Endothelial cell of umbilical vein (primary cell): ENCODE data around the gene STIM1. TPM values are rescaled to one million over a fixed set of nuclear protein-coding genes. Genes with fewer than 3 reads are reported as not detected.

ENCODE experiments used
- BruUV-seq: library from RNA; stranded (reverse); fragments of 400-500 nt; replicated peaks from 2 replicates; lab custom pipeline; 2021; lab: Mats Ljungman, UMichigan
- CTCF ChIA-PET: fragments of 300-600, 350-600 bp; sonication (Branson Sonifier 250); formaldehyde crosslinking; loops from one replicate; lab custom pipeline; 2021; ENCODE audit warnings: antibody characterized with exemption, inconsistent platforms; lab: Charles Lee
- POLR2A ChIA-PET: fragments of 300-600, 350-600 bp; sonication (Branson Sonifier 250); formaldehyde crosslinking; loops from one replicate; lab custom pipeline; 2021; ENCODE audit warnings: antibody characterized with exemption, inconsistent platforms; lab: Charles Lee
- DNase-seq: peaks from one replicate; pipeline ENCODE4 v3.0.0-alpha.2; 2011; ENCODE audit warnings: low read depth, low spot score
- FAIRE-seq: peaks from 2 replicates; lab custom pipeline; 2011; peaks lifted over from hg19 to GRCh38; lab: Jason Lieb, UNC
- H2AFZ ChIP-seq: 2 replicates; pipeline ENCODE4 v1.6.0; 2012; ENCODE audit warnings: low read depth, low read length, control low read depth, inconsistent platforms
- H3K27ac ChIP-seq: 2 replicates; pipeline ENCODE4 v1.5.1; 2011; ENCODE audit warnings: low read depth, mild to moderate bottlenecking, control low read depth, low read length, moderate library complexity; ENCODE audit not compliant: insufficient read depth
- H3K27me3 ChIP-seq, 2 experiments: 2 replicates each; pipeline versions ENCODE4 v1.6.0 to v1.6.1; 2011; ENCODE audit warnings: low read length in 2 of 2, mixed read lengths in 1 of 2; ENCODE audit not compliant: control insufficient read depth in 2 of 2, insufficient read depth in 2 of 2
- H3K36me3 ChIP-seq, 2 experiments: 2 replicates in 1 of 2; 3 replicates in 1 of 2; pipeline ENCODE4 v1.5.1; 2011; ENCODE audit warnings: low read length in 2 of 2, mild to moderate bottlenecking in 1 of 2, moderate library complexity in 1 of 2; ENCODE audit not compliant: control insufficient read depth in 2 of 2, insufficient read depth in 2 of 2; ENCODE audit errors: extremely low read depth in 1 of 2
- H3K4me1 ChIP-seq: 3 replicates; pipeline ENCODE4 v1.5.1; 2011; ENCODE audit warnings: mild to moderate bottlenecking, low read length; ENCODE audit not compliant: control insufficient read depth, insufficient read depth; ENCODE audit errors: extremely low read depth
- H3K4me2 ChIP-seq: 2 replicates; pipeline ENCODE4 v1.6.1; 2011; ENCODE audit warnings: low read length, control low read depth, mixed read lengths; ENCODE audit not compliant: insufficient read depth
- H3K4me3 ChIP-seq, 3 experiments: fragments of 200-600 bp in 1 of 3; sonication (generic), shearing (Covaris generic) in 1 of 3; replicated peaks in 1 of 3; 2 replicates each; pipeline ENCODE4 v1.5.1; 2011 to 2016; ENCODE audit warnings: control low read depth in 3 of 3, low read length in 3 of 3, mild to moderate bottlenecking in 2 of 3, inconsistent platforms in 1 of 3, low read depth in 1 of 3, moderate library complexity in 1 of 3; ENCODE audit not compliant: insufficient read depth in 1 of 3
- H3K79me2 ChIP-seq: 2 replicates; pipeline ENCODE4 v1.6.0; 2012; ENCODE audit warnings: low read length, inconsistent platforms; ENCODE audit not compliant: control insufficient read depth, insufficient read depth
- H3K9ac ChIP-seq: replicated peaks from 2 replicates; pipeline ENCODE3; 2011; ENCODE audit warnings: low read length, control low read depth; ENCODE audit not compliant: insufficient read depth; ENCODE audit errors: extremely low read depth
- H3K9me1 ChIP-seq: replicated peaks from 3 replicates; pipeline ENCODE4 v1.6.0; 2011; ENCODE audit warnings: mild to moderate bottlenecking, low read length; ENCODE audit not compliant: control insufficient read depth, insufficient read depth; ENCODE audit errors: extremely low read depth
- H3K9me3 ChIP-seq: replicated peaks from 2 replicates; pipeline ENCODE4 v1.5.1; 2012; ENCODE audit warnings: low read length, inconsistent platforms; ENCODE audit not compliant: control insufficient read depth, insufficient read depth
- H4K20me1 ChIP-seq: replicated peaks from 2 replicates; pipeline ENCODE3; 2011; ENCODE audit warnings: mild to moderate bottlenecking, low read length; ENCODE audit not compliant: control insufficient read depth, insufficient read depth; ENCODE audit errors: extremely low read depth
- CTCF ChIP-seq, 2 donors: IDR thresholded peaks; 1 replicate in 1 of 2; 2 replicates in 1 of 2; pipeline ENCODE4 v1.5.1; 2011; ENCODE audit warnings: low read length in 2 of 2, mild to moderate bottlenecking in 2 of 2, moderate library complexity in 2 of 2, control low read depth in 1 of 2, inconsistent platforms in 1 of 2, low read depth in 1 of 2; ENCODE audit not compliant: insufficient read depth in 1 of 2; ENCODE audit errors: extremely low read depth in 1 of 2
- EZH2 ChIP-seq: IDR thresholded peaks from 2 replicates; pipeline ENCODE4 v1.6.1; 2012; ENCODE audit warnings: borderline replicate concordance, low read depth, mild to moderate bottlenecking, moderate library complexity, low read length, inconsistent platforms; ENCODE audit not compliant: severe bottlenecking
- FOS ChIP-seq: IDR thresholded peaks from 2 replicates; pipeline ENCODE4 v1.6.1; 2011; ENCODE audit warnings: mild to moderate bottlenecking, low read length, moderate library complexity, borderline replicate concordance; ENCODE audit not compliant: insufficient read depth
- GATA2 ChIP-seq: IDR thresholded peaks from 2 replicates; pipeline ENCODE4 v1.7.0; 2011; ENCODE audit warnings: low read depth, mild to moderate bottlenecking, moderate library complexity, mixed read lengths, low read length; ENCODE audit not compliant: insufficient read length, insufficient read depth
- JUN ChIP-seq: IDR thresholded peaks from 2 replicates; pipeline ENCODE4 v1.6.1; 2011; ENCODE audit warnings: borderline replicate concordance, low read depth; ENCODE audit not compliant: insufficient read length, insufficient read depth
- MAX ChIP-seq: IDR thresholded peaks from 2 replicates; pipeline ENCODE4 v1.6.1; 2011; ENCODE audit not compliant: insufficient read depth, insufficient read length
- MYC ChIP-seq: IDR thresholded peaks from one replicate; pipeline ENCODE4 v1.6.1; 2011; ENCODE audit warnings: mild to moderate bottlenecking, low read depth, low read length
- POLR2A ChIP-seq: IDR thresholded peaks from 2 replicates; pipeline ENCODE4 v1.6.1; 2012; ENCODE audit warnings: low read depth, mild to moderate bottlenecking, control low read depth, low read length
- POLR2AphosphoS5 ChIP-seq: IDR thresholded peaks from 2 replicates; pipeline ENCODE4 v1.6.1; 2012; ENCODE audit warnings: low read depth, mild to moderate bottlenecking, control low read depth, low read length, moderate library complexity; ENCODE audit not compliant: insufficient read depth
- dilution Hi-C: fragments of 300-500 bp; cut with MboI; formaldehyde crosslinking; loops from one replicate; pipeline ENCODE4 v1.15.0; 2019; ENCODE audit warnings: low sequenced_read_pairs; ENCODE audit not compliant: extremely low pct_ligation_motif_present
- intact Hi-C: fragments of 100-400 bp; cut with micrococcal nuclease; formaldehyde crosslinking; loops from one replicate; pipeline ENCODE4 v1.10.0; 2022
- polyA plus RNA-seq, 4 experiments: library from polyadenylated mRNA; depleted of rRNA in 3 of 4; stranded (reverse) in 3 of 4; unstranded in 1 of 4; fragments of >200 nt; gene quantifications; 2 replicates each; pipeline versions ENCODE4 v1.2.1 to v1.2.3, GENCODE V29; 2011 to 2012; ENCODE audit warnings: missing spikeins in 1 of 4
- total RNA-seq: library from RNA; stranded (reverse); gene quantifications from 2 replicates; pipeline ENCODE4 v1.2.3, GENCODE V29; 2021

Gene STIM1
- total and polyA plus RNA-seq, 2 donors (not counting 3 experiments of a cell fraction or from before 2014, with no cell fraction given), result 32.7 to 33.4 TPM

GRCh38 chr11:3894128-3894731 lies 38.8 kb downstream of the STIM1 start:
- no peak overlapping the region for H3K9ac ChIP-seq
- dilution Hi-C loops (no loop called here), intact Hi-C loops (no loop called here)
- no peak overlapping the region for H3K4me3 ChIP-seq
- ChIA-PET POLR2A (no interaction called here), CTCF (interaction anchor here (1.0 to 3.0 kb wide), 4 partner anchors 12 to 179 kb away, joined by 3 to 12 read pairs (median 6); partner anchors contain the start of gene STIM1)
- peak; percentile 81 for FAIRE-seq
- no peaks in the 10 kb centered on the region for H3K79me2 ChIP-seq
- no peaks in the 10 kb centered on the region for H3K27me3 ChIP-seq
- no peak overlapping the region for H3K4me2 ChIP-seq
- H4K20me1 ChIP-seq, result no peaks in the 10 kb centered on the region
- no peak overlapping the region for H2AFZ ChIP-seq
- no peaks in the 10 kb centered on the region for H3K36me3 ChIP-seq
- no peaks in the 10 kb centered on the region for H3K9me1 ChIP-seq
- DNase-seq, result peak; percentile 15
- peaks cover 5% of the 10 kb centered on the region for H3K4me1 ChIP-seq
- BruUV-seq, result no TSS peak
- H3K27ac ChIP-seq, result no peak overlapping the region
- no peak for TF ChIP-seq EZH2
- no peak for TF ChIP-seq GATA2
- TF ChIP-seq POLR2AphosphoS5, result no peak
- TF ChIP-seq JUN, result no peak
- no peak for TF ChIP-seq MAX
- TF ChIP-seq CTCF (IDR thresholded peaks at IDR 0.05; ENCODE audit: extremely low read depth in 1 of 2, insufficient read depth in 1 of 2, low read depth in 1 of 2, low read length in 2 of 2), result no peak
- no peak for TF ChIP-seq MYC
- no peak for TF ChIP-seq FOS
- no peak for TF ChIP-seq POLR2A
- H3K9me3 ChIP-seq, result no peaks in the 10 kb centered on the region
